Esophagus muscularis mucosa (tissue), 3 donors: ENCODE results near the gene HYDIN.
"Not testable (repeated sequence)": the region's sequence is repeated elsewhere in the genome, so short reads cannot be mapped to it uniquely, and the experiment has no call there.

ENCODE experiments used
- POLR2A ChIP-seq: fragments of 450-650 bp; IDR thresholded peaks from one replicate; pipeline ENCODE4 v1.6.1; 2017; ENCODE audit warnings: antibody characterized with exemption, moderate library complexity, mild to moderate bottlenecking, low read depth
- TF ChIP-seq, protein P1 (sequence below), 3 experiments: fragments of 200-600 bp in 2 of 3; fragments of 450-650 bp in 1 of 3; sonication (generic) in 2 of 3; IDR thresholded peaks; one replicate each; pipeline ENCODE4 v1.5.1; 2017 to 2019; ENCODE audit warnings: antibody characterized with exemption in 3 of 3, mild to moderate bottlenecking in 2 of 3, moderate library complexity in 1 of 3

DNA sequence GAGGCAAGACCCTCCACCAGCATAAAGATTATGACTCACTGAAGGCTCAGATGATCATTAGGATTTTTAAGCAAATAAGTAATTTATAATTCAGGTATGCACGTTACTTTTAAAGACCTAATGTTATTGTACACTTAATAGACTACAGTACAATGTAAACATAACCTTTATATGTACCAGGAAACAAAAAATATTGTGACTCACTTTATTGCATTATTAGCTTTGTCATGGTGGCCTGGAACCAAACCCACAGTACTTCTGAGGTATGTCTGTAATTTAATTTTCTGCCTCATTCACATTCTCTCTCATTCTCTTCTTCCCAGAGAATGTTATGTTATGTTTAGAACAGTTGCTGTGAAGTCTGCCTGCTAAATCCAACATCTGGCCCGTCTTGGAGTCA is 407.8 kb downstream of the HYDIN start:
- not testable (repeated sequence) for TF ChIP-seq POLR2A
- TF ChIP-seq, protein P1, sequence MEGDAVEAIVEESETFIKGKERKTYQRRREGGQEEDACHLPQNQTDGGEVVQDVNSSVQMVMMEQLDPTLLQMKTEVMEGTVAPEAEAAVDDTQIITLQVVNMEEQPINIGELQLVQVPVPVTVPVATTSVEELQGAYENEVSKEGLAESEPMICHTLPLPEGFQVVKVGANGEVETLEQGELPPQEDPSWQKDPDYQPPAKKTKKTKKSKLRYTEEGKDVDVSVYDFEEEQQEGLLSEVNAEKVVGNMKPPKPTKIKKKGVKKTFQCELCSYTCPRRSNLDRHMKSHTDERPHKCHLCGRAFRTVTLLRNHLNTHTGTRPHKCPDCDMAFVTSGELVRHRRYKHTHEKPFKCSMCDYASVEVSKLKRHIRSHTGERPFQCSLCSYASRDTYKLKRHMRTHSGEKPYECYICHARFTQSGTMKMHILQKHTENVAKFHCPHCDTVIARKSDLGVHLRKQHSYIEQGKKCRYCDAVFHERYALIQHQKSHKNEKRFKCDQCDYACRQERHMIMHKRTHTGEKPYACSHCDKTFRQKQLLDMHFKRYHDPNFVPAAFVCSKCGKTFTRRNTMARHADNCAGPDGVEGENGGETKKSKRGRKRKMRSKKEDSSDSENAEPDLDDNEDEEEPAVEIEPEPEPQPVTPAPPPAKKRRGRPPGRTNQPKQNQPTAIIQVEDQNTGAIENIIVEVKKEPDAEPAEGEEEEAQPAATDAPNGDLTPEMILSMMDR (IDR thresholded peaks at IDR 0.05): not testable (repeated sequence)
